ENCODE measurements around the gene GAD1. TPM values are rescaled to one million over a fixed set of nuclear protein-coding genes. Genes with fewer than 3 reads are reported as not detected.
A peak's percentile ranks its signal among the peaks of the same experiment; 100 is the strongest.

Gene GAD1
- polyA plus RNA-seq, 1 of the 3 experiments (the other 2 are of a cell fraction): 0.20 TPM

GRCh38 chr2:170820757-170821530 lies 4.3 kb downstream of the GAD1 start:
- Histone ChIP-seq H3K4me2 (peak overlapping the region; percentile 69), H3K79me2 (ENCODE audit: insufficient read depth) (no peaks in the 10 kb centered on the region), H3K36me3 (replicated peaks in 1 of 2; ENCODE audit: control insufficient read depth in 1 of 2, insufficient read depth in 2 of 2, low read length in 1 of 2) (no peaks in the 10 kb centered on the region), H2AFZ (ENCODE audit: low read depth) (no peak overlapping the region), H3K27me3 (ENCODE audit: insufficient read depth) (peaks cover 89% of the 10 kb centered on the region), H3K4me1 (ENCODE audit: control insufficient read depth in 1 of 2, insufficient read depth in 2 of 2, low read depth in 1 of 2, low read length in 1 of 2) (peaks cover 3 to 42% of the 10 kb centered on the region in 2 experiments; a peak in 2 of 4 replicates), H4K20me1 (ENCODE audit: insufficient read depth) (no peaks in the 10 kb centered on the region), H3F3A (replicated peaks; ENCODE audit: insufficient read depth) (no peaks in the 10 kb centered on the region), H3K9me2 (no peaks in the 10 kb centered on the region), H3K27ac (ENCODE audit: low read depth in 2 of 2, low read length in 1 of 2) (no peak overlapping the region), H3K9ac (no peak overlapping the region), H3K9me3 (no peaks in the 10 kb centered on the region), H3K4me3 (ENCODE audit: low read depth in 2 of 2, low read length in 1 of 2) (peak overlapping the region; percentile 14 to 21; a peak in 2 of 4 replicates)
- 18% methylated on average over 18 of the region's 18 CpGs for WGBS (ENCODE audit: low lambda C conversion rate)
- no peak for TF ChIP-seq TCF12 (IDR thresholded peaks at IDR 0.05)
- no peak for TF ChIP-seq USF1 (IDR thresholded peaks at IDR 0.05; ENCODE audit: borderline replicate concordance, low read depth)
- no peak for TF ChIP-seq RFX5 (IDR thresholded peaks at IDR 0.05; ENCODE audit: low read length)
- TF ChIP-seq ZBTB33 (IDR thresholded peaks at IDR 0.05; ENCODE audit: borderline replicate concordance, low read depth): no peak
- no peak for TF ChIP-seq FOSL2 (IDR thresholded peaks at IDR 0.05; ENCODE audit: borderline replicate concordance, low read depth)
- no peak for TF ChIP-seq JUND (IDR thresholded peaks at IDR 0.05)
- no peak for TF ChIP-seq TEAD4 (IDR thresholded peaks at IDR 0.05; ENCODE audit: borderline replicate concordance, insufficient read depth)
- TF ChIP-seq REST (IDR thresholded peaks at IDR 0.05; ENCODE audit: low read depth, low read length): no peak
- TF ChIP-seq POLR2AphosphoS5 (IDR thresholded peaks at IDR 0.05; ENCODE audit: low read depth, low read length): no peak
- TF ChIP-seq EZH2phosphoT487 (IDR thresholded peaks at IDR 0.05; ENCODE audit: borderline replicate concordance, low read depth): no peak
- no peak for TF ChIP-seq FOXJ3 (CRISPR knock-in tag; IDR thresholded peaks at IDR 0.05)
- TF ChIP-seq USF2 (IDR thresholded peaks at IDR 0.05; ENCODE audit: borderline replicate concordance, low read depth, low read length): no peak
- TF ChIP-seq MEF2A (IDR thresholded peaks at IDR 0.05; ENCODE audit: borderline replicate concordance, low read depth): no peak
- TF ChIP-seq TAF1 (IDR thresholded peaks at IDR 0.05; ENCODE audit: borderline replicate concordance, low read depth, low read length): no peak
- TF ChIP-seq SMC3 (IDR thresholded peaks at IDR 0.05; ENCODE audit: low read depth, low read length): no peak
- no peak for TF ChIP-seq MXI1 (IDR thresholded peaks at IDR 0.05; ENCODE audit: low read depth, low read length)
- no peak for TF ChIP-seq ELF1 (IDR thresholded peaks at IDR 0.05)
- ChIA-PET POLR2A (no interaction called here), CTCF (interaction anchor here (0.6 to 10.8 kb wide), 16 partner anchors 7 to 589 kb away, joined by 3 to 148 read pairs (median 5); partner anchors contain the start of genes GAD1 and GORASP2)
- no peak for DNase-seq

Measured in SK-N-SH (cell line).